Measurements from ENCODE around the gene ZNF778. TPM values are rescaled to one million over a fixed set of nuclear protein-coding genes. Genes with fewer than 3 reads are reported as not detected.
A peak's percentile ranks its signal among the peaks of the same experiment; 100 is the strongest.

The ZNF778 gene
- total and polyA plus RNA-seq, 2 of the 13 experiments (the other 11 are each of a cell fraction or from before 2014, with no cell fraction given) = 3.8 to 7.2 TPM

GRCh38 chr16:89217388-89218191 lies at the start of gene ZNF778 (continued):
- TF ChIP-seq KDM2A (CRISPR knock-in tag; IDR thresholded peaks at IDR 0.05; ENCODE audit: borderline replicate concordance, low read depth) (peak; percentile 99), CHD2 (IDR thresholded peaks at IDR 0.05; ENCODE audit: low read depth, low read length) (no peak), HOMEZ (CRISPR knock-in tag; IDR thresholded peaks at IDR 0.05; ENCODE audit: low read depth) (no peak), AHR (CRISPR knock-in tag; IDR thresholded peaks at IDR 0.05) (peak; percentile 77; the same call in 1 of the 2 replicates), RXRA (CRISPR knock-in tag; IDR thresholded peaks at IDR 0.05) (peak; percentile 64; the same call in 1 of the 2 replicates), PLSCR1 (CRISPR knock-in tag; IDR thresholded peaks at IDR 0.05; ENCODE audit: borderline replicate concordance) (no peak), FLYWCH1 (CRISPR knock-in tag; IDR thresholded peaks at IDR 0.05) (no peak), ZNF34 (CRISPR knock-in tag; IDR thresholded peaks at IDR 0.05; ENCODE audit: borderline replicate concordance) (no peak; the same call in 1 of the 2 replicates), HMGA1 (CRISPR knock-in tag; conservative IDR thresholded peaks at IDR 0.05) (no peak), ZFP36 (IDR thresholded peaks at IDR 0.05; ENCODE audit: borderline replicate concordance, low read depth, low read length, partially characterized antibody) (no peak), ZNF414 (CRISPR knock-in tag; IDR thresholded peaks at IDR 0.05) (peak; percentile 99), PPARG (CRISPR knock-in tag; conservative IDR thresholded peaks at IDR 0.05) (no peak), MLX (CRISPR knock-in tag; IDR thresholded peaks at IDR 0.05) (peak; percentile 61; the same call in 1 of the 2 replicates), ZNF740 (CRISPR knock-in tag; IDR thresholded peaks at IDR 0.05) (no peak), SNAPC2 (CRISPR knock-in tag; IDR thresholded peaks at IDR 0.05) (no peak), ZNF512 (CRISPR knock-in tag; IDR thresholded peaks at IDR 0.05) (no peak), MAF1 (CRISPR knock-in tag; IDR thresholded peaks at IDR 0.05; ENCODE audit: borderline replicate concordance) (peak; percentile 94), LCORL (IDR thresholded peaks at IDR 0.05) (no peak), LCORL (CRISPR knock-in tag; IDR thresholded peaks at IDR 0.05) (peak; percentile 76), ZNF768 (CRISPR knock-in tag; IDR thresholded peaks at IDR 0.05) (peak; percentile 74; the same call in 1 of the 2 replicates), PBX3 (CRISPR knock-in tag; IDR thresholded peaks at IDR 0.05; ENCODE audit: borderline replicate concordance) (peak; percentile 59; the same call in 1 of the 2 replicates), ZNF891 (CRISPR knock-in tag; IDR thresholded peaks at IDR 0.05) (peak; percentile 86; the same call in 1 of the 2 replicates)

Data from HepG2 (cell line).